ENCODE data around the gene SEC14L5.
"Not testable (repeated sequence)": the region's sequence is repeated elsewhere in the genome, so short reads cannot be mapped to it uniquely, and the experiment has no call there.

Gene SEC14L5

GRCh38 chr16:4958510-4959438 lies 644 bp downstream of the SEC14L5 start:
- DNase-seq, result no peak

- DNase-seq, result no peak
Measured at GRCh38 chr16:4960579-4960978, 2.4 kb downstream of the SEC14L5 start.

- no peak for DNase-seq
Measured at GRCh38 chr16:4962716-4963115, 4.6 kb downstream of the SEC14L5 start.

DNA sequence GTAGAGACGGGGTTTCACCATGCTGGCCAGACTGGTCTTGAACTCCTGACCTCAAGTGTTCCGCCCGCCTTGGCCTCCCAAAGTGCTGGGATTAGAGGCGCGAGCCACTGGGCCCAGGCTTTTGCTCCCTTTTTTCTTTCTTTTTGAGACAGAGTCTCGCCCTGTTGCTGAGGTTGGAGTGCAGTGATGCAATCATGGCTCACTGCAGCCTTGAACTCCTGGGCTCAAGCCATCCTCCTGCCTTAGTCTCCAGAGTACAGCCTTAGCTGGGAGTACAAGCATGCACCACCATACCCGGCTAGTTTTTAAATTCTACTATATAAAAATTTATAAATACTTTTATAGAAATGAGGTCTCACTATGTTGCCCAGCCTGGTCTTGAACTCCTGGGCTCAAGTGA lies 5.4 kb downstream of the SEC14L5 start:
- not testable (repeated sequence) for DNase-seq

GRCh38 chr16:4966736-4967453 lies 8.8 kb downstream of the SEC14L5 start:
- no peak for DNase-seq

DNA sequence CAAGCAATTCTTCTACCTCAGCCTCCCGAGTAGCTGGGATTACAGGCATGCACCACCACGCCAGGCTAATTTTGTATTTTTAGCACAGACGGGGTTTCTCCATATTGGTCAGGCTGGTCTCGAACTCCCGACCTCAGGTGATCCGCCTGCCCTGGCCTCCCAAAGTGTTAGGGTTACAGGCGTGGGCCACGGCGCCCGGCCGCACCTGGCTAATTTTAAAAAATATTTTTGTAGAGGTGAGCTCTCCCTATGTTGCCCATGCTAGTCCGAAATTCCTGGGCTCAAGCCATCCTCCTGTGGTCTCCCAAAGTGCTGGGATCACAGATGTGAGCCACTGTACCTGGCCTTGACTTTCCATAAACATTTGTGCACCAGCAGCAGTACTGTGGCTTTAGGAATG lies 10.1 kb downstream of the SEC14L5 start:
- DNase-seq, result not testable (repeated sequence)

DNA sequence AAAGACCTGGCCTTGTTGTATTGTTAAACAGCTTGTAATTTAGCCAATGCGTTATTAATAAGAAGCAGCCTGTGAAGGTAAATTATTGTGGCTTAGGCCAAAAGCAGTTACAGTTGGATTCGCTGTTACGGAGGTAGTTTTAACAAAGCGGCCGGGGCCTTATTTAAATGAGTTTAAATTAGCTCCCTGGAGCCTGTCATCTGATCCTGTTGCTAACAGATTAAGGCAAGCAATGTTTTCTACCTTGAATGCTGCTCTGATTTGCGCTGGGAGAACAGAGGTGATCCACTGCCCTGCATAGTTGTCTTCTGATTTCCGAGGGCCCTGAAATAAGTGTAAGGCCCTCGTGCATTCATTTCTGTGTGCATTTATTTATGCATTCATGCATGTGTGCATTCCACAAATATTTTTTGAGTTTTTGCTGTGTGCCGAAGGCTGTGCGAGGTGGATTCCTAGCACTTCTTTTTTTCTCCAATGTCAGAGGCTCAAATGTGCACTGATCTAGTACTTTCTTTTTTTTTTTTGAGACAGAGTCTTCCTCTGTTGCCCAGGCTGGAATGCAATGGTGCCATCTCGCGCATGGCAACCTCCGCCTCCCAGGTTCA lies 10.9 kb downstream of the SEC14L5 start:
- no peak for DNase-seq

DNA sequence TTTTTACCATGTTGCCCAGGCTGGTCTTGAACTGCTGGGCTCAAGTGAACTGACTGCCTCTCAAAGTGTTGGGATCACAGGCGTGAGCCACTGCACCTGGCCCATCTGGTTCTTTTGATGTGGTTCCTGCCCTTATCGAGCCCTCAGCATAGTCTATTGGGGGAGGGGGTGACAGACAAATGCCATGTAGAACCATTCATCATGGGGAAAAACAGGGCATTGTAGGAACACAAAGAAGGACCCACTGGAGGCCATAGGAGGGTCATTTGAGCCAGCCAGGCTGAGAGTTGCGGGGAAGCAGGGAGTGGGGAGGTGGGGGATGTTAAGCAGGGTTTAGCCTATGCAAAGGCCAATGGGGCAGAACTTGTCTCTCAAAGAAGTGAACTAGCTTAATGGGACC lies 11.9 kb downstream of the SEC14L5 start:
- no peak for DNase-seq

DNA sequence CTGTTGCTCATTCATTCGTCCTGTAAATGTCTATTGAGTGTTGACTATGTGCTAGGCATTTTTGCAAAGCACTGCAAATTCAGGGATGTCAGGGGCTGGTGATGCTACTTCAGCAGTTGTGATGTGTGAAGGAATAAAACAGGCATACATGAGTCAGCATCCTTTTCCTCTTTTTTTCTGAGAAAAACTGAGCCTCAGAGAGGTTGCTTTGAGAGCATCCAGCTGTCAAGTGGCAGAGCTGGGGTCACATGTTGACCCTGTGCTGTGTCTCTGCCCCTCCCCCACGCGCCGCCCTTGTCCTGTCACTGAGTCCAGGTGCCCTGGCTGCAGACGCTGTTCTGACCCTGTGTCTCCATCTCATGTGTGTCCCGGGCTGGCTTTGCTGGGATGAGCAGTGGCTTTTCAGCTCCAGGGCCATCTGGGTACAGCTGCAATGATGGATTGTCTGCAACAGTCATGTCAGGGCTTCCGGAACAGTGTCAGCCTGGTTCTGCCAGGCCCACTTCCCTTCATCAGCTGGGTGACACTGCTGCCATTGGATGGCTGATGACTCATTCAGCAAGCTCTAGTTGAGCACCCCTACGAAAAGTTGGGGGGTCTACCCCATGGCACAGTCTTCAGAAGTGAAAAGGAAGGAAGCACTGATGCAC lies 14.9 kb downstream of the SEC14L5 start:
- DNase-seq, result no peak

DNA sequence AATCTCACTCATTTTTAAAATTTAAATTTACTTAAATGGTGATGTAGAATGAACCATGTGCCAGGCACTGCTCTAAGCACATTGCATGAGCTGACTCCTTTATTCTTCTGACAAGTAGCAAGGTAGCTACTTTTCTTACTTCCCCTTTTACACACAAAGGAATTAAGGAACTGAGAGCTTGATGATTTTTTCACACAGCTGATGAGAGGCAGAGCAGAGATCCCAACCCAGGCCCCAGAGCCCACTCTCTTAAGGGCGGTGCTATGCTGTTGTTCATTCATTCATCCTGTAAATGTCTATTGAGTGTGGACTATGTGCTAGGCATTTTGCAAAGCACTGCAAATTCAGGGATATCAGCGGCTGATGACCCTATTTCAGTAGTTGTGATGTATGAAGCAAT lies 17.9 kb downstream of the SEC14L5 start:
- DNase-seq, result no peak

- DNase-seq, result no peak
Measured at GRCh38 chr16:4976611-4977145, 18.5 kb downstream of the SEC14L5 start.

DNA sequence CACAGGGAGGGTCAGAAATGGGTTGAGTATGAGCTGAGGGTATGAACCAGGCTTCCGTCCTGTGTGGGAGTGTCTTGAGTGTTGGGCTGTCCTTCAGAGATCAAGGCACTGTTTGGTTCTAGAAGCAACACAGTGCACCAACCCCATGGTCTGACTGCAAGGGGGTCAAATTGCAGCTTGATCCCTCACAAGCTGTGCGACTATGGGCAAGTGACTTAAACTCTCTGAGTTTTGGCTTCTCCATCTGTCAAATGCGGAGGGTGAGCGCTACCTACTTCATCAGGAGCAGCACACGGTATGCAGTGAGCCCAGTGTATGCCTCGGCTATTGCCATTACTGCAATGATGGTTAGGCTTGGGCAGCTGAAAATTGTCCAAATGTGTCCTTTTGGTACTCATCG lies 21.0 kb downstream of the SEC14L5 start:
- DNase-seq, result no peak

GRCh38 chr16:4979736-4980660 lies 21.9 kb downstream of the SEC14L5 start:
- DNase-seq, result no peak

- no peak for DNase-seq
Measured at GRCh38 chr16:4980691-4981090, 22.6 kb downstream of the SEC14L5 start.

DNA sequence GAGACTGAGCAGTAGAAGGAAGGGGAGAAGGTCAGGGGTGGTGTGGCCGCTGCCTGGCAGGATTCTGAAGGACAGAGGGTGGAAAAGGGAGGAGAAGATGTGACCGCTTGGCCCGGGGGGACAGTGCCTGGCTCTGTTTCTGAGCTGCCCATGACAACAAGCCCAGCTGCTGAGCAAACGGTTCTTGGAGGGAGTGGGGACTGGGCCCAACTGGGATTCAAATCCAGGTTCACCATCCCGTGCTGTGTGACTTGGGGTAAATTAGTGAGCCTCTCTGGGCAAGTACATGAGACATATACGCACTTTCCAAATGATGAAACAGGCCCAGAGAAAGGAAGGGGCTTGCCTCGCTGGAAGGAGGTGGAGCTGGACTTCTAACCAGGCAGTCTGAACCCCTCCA lies 23.3 kb downstream of the SEC14L5 start:
- no peak for DNase-seq

DNA sequence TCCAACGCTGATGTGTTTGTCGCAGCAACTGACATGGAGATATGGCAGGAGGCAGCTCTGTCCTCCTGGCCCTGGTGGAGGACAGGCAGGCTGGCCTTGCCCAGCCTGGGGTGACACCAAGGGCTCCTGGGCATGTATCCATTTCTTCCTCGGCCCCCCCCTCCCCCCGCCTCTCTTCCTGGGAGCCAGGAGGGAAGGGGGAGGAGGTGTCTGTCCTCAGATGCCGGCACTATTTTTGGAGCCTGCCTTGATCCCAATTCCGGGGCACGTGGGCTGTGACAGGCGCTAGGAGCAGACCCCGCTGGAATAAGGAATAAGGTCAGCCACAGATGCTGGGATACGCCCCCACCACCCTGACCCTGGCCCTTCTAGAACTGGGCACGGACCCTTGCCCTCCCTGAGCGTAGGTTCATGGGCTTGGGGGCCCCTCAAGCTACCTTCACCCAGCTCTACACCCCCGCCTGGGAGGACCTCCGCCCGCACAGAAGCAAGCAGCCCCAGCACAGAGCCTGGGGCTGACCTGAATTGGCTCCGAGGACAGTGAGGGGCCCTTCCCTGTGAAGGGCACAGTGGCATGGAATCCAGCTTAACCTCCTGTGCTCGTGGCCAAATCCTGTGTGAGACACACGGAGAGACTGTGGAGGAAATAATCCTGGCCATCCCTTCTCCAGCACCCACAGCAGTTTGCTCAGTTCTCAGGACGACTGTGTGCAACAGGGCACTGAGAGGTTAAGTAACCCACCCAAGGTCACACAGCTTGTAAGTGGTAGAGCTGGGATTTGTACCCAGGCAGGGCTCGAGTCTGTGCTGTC lies 24.1 kb downstream of the SEC14L5 start:
- no peak for DNase-seq

GRCh38 chr16:4984174-4984990 lies 26.3 kb downstream of the SEC14L5 start:
- no peak for DNase-seq

GRCh38 chr16:4987250-4987579 lies 29.1 kb downstream of the SEC14L5 start:
- DNase-seq, result no peak

GRCh38 chr16:4987580-4988374 lies 29.6 kb downstream of the SEC14L5 start:
- no peak for DNase-seq
